Measurements from ENCODE around the gene HIRA.
"Not testable (repeated sequence)": the region's sequence is repeated elsewhere in the genome, so short reads cannot be mapped to it uniquely, and the experiment has no call there.

Gene HIRA

DNA sequence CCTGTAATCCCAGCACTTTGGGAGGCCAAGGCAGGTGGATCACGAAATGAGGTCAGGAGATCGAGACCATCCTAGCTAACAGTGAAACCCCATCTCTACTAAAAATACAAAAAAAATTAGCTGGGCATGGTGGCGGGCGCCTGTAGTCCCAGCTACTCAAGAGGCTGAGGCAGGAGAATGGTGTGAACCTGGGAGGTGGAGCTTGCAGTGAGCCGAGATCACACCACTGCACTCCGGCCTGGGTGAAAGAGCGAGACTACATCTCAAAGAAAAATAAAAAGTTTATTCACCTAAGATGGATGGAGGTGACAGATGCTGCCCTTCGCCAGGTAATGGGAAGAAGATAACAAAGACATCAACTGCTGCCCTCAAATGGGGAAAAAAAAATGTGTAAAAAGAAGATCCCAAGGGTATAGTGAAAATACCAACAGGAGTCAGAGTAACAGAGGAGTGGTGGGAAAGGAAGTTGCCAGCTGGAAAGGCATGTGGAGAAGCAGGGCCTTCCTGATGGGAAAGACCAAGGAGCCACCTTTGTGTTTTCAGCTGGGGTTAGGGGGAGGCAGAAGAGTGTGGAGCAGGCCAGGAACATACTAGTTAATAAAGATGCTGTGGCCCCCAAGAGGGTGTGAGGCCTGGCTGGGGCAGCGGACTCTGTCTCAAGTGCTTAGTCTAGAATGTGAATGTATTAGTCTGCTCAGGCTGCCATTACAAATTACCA is 5.1 kb upstream of the HIRA start:
- DNase-seq, result not testable (repeated sequence)

DNA sequence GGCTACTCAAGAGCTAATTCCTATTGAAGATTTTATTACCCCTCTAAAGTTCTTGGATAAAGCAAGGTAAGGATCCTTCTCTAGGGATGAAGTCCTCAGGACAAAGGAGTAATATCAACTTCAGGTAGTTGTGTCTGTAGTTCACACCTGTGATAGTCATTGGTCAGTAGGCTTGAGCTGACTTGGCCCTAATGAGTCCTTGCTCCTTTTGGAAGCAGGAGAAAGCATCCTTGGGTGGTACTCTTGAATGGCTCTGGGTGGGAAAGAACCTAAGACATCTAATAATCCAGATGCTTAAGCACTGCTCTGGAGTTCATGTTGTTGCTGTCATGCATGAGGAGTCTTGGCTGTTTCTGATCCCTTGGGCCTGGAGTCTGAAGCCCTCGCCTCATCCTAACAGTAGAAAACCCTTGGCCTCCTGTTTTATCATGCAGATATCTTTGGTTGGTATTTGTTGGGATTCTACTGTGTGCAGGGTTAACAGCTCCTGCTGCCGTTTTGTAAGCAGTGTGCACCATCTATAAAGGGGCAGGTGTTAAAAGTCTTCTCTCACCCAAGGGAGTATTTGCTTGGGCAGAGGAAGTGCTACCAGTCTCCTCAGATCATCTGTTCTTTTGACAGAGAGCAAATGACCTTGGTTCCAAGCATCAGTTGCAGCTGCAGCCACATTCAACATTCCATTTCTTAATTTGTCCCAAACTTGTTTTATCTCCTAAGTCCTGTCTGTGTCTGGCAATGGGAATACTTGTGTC is 3.5 kb upstream of the HIRA start:
- DNase-seq, result no peak

DNA sequence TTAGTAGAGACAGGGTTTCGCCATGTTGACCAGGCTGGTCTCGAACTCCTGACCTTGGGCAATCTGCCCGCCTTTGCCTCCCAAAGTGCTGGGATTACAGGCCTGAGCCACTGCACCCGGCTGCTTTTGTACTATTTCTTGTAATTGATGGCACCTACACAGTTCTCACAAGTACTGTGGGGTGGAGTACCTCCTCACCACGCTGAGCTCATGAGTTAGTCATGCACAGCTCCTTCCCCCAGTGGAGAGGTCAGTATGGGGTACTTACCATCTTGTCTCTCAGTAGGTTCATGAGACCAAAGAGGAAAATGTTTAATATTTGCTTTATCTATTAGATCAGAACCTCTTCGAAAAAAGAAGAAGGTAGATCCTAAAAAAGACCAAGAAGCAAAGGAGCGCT is 2.9 kb upstream of the HIRA start:
- DNase-seq, result no peak

DNA sequence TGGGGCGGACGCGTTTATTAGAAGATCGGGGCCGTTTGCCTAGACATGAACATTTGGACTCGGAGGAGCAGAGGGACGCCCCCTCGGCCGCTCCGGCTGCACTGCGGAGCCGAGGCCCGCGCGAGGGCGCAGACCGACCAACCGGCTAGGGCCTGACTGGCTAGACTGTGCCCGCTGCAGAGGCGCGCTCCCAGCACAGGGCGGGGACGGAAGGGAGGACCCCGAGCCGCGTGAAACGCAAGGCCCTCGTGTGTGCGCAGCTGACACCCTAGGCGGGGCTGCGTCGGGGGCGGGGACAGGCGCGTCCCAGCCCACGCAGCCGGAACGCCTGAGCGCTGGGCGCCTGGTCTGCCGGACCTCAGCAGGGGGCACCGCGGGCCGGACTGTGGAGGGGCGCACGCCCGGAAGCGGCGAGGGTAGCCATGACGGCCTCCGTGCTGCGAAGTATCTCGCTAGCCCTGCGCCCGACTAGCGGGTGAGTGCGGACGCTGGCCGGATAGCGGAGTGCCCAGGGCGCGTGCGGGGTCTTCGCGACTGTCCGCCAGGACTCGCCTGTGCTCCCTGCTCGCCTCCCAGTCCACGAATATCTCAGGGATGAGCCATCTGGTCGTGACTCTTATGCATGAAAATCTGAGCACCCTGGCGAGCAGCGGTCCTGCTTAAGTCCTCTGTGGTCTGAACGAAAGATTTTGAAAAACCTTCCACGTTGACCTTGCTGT is 759 bp upstream of the HIRA start, which contains the start of gene MRPL40:
MRPL40 (plus strand) TSS at position 413 of the 719 bp plus-strand sequence; CDS start at position 423, 10 bp downstream.
- peak; percentile 78 for DNase-seq

DNA sequence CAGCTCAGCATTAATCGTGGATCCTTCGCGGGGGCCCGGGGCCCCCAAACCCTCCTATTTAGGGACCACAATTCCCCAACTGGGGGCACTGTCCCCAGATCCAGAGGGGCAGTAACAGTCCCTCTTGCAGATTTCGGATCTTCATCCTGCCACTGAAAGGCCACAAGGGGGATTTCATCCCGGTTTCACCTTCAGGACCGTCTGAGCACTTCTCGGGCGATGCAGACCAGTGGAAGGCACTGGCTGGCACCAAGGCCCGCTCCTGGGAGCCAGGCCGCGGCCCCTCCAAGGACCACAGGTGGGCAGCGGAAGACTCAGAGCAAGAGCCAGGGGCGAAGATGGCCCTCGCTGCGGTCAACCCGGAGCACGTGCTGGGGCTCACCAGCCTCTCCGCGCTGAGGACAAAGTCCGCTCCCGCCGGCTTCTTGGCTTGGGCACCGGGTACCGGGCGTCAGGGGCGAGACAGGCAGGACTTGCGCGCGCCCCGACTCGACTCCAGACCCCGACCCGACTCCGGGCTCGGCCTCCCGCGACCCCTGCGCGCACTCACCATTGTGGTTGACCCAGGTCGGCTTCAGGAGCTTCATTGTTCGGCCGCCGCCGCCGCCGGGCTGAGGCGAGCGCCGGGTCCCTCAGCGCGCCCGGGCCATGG is 517 bp downstream of the HIRA start:
- DNase-seq, result no peak

DNA sequence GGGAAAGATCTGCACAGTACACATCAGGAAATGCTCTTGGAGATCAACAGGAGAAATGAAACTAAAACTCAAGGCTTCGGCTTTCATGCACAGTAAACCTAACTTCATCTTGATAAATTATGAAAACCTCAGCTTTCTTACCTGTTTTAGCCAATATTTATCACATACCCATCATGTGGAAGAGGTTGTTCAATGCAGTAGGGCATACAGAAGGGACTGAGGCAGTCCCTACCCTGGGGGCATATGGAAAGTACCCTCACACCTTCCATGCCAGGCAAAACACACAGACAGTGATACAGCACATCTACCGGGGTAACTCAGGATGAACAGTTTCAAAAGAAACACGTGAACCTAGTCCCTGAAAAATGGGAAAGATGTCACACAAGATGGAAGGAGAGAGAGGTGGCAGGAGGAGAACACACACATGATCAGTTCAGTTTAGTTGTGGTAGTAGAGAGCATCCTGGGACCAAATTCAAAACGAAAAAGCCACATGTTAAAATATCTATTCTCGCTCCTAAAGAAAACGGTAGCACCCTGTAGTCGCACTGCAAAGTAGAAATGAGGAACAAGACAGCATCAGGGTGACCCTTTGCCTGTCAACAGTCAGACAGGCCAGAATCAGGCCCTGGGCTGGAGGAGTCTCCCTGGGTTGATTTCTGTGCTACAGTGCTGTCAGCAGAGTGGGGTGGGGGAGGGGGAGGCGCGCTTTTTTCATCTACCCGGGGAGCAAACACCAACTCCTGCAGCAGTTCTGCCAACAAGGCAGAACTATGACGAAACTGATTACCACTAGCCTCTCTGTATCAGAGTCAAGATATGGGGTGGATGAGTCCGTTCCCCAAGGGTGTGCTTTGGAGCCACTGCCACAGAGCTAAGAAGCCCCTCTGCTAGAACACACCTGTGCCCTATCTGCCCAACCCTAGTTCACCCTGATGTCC is 1.3 kb downstream of the HIRA start:
- peak; percentile 42 for DNase-seq

DNA sequence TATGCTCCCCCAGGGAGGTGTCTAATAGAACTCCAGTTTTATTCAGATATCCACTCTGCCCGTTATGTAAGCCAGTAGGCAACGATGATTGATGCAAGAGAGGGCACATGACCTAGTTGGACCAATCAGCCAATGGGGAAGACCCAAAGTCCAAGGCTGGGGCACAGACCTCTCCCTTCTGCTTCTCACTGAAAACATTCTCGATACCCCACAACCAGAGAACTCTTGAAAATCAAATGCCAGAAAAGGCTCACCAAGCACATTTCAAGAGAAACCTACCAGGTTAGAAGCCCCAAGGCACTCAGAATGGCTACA is 7.4 kb downstream of the HIRA start:
- DNase-seq, result no peak

DNA sequence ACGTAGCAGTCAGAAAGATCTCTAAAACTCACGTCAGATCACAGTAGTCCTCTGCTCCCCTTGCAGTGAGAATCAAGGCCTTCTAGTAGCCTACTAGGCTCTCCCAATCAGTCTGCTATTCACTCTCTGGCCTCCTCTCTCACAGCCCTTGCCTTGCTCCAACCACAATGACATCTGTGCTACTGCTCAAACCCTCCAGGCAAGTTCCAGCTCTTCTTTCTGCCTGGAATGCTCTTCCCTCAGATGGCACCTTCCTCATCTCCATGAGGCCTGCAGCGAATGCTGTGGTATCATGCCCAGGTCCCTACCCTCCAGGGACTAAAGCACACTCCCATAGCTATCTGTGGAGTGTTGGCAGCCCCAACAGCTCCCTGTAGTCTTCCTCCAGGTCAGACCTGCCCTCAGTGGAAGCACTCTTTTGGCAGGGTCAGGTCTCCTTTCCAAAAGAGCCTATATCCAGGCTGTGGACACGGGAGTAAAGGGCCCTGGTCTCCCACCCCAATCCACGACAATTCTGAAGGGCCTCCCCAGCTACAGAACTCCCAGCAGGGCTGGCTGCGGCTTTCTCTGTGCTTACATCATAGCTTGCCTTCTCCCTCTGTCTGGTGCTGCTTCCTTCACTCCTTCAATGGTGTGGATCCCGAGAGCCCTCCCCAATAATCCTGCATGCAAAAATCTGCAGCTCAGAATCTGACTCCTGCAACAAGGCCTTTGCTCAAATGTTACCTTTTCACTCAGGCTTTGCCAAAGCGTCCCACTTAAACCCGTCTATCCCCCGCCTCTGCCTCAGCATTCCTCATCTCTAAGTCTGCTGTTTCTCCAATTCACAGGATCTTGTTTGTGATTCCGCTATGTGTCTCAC is 8.9 kb downstream of the HIRA start:
- DNase-seq, result no peak

DNA sequence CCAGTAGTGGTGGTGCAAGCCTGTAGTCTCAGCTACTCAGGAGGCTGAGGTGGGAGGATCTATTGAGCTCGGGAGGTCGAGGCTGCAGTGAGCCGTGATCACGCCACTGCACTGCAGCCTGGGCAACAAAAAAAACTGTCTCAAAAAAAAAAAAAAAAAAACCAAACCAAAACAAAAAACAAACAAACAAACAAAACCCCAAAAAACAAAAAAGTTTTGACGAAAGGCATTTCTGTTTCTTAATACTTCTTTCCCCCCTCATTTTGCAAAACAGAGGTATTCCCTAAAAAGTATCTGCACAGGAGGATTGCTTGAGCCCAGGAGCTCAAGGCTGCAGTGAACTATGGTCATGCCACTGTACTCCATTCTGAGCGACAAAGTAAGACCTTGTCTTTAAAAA is 11.2 kb downstream of the HIRA start:
- DNase-seq, result no peak

DNA sequence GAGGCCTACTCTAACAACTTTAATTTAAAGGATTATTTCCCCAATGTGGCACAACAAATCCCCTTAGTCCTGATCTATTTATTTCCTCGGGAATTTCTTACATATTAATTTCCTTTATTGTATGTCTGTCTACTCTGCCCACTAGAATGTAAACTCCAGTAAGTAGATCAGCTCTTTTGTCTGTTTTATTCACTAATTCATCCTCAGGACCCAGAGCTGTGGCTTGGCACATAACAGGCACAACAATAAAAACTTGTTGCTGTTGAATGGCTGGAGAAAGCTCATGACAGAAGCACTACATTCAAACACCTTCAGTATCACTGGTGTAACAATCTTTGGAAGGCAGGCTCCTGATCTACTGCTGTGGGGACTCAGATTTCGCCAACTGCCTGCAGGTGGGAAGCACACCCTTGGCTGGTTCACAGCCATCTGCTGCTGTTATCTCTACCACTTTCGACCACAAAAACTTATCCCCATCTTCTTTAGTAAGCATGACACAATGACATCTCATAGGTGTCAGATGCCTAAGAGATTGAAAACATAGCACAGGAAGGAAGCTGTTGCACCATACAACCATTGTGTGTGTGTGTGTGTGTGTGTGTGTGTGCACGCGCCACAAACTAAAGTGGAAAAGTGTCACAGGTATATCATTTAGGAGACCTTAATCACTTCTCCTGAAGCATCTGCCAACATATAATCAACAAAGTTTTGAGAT is 11.9 kb downstream of the HIRA start:
- DNase-seq, result peak; percentile 59

DNA sequence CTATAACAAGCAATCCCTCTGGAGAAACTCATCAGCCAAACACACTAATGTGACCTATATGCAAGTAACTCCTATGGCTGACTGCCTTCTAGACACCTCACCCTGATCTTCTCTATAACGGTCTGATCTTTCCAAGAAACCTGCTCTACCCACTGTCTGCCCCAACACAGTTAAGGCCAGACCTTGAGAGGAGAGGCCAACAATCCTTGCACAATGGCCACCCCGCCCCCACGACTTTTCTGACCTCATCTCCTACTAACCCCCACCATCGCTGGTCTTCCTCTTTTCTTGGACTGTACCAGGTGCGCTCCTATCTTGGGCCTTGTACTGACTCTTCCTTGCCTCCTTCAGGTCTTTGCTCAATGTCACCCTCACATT is 12.5 kb downstream of the HIRA start:
- DNase-seq, result no peak

DNA sequence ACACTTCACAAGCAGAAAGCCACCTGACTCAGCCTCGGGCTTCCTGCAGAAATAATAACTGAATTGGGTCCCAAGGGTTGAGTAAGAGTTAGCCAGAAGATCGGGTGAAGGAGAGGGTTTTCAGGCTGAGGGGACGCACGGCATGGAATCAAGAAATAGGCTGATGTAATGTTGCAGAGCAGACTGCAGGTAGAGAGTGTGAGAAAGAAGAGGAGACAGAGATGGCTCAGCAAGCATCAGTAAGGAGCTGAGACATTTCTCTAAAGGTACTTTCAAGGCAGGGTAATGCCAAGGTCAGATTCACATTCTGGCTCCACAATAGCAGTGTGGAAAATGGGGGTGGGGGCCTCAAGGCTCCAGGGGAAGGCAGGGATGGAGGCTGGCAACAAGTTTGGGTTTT is 18.6 kb downstream of the HIRA start:
- no peak for DNase-seq

DNA sequence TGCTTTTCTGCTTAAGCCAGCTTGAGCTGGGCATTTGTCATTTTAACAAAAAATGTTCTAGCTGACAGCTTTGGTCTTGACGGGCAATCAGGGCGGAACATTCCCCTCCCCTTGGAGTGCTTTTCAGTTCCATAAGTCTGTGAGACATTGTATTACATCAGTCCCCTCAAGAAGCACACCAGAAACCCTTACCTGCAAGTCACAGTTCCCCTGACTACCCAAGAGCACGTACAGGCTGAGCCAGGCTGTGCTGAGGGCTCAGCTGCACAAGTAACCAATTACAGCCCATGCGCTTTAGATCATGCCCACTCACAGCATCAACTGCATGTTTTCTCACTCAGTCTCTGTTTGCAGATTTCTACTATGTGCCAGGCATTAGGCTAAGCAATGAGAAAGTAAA is 19.1 kb downstream of the HIRA start:
- no peak for DNase-seq

DNA sequence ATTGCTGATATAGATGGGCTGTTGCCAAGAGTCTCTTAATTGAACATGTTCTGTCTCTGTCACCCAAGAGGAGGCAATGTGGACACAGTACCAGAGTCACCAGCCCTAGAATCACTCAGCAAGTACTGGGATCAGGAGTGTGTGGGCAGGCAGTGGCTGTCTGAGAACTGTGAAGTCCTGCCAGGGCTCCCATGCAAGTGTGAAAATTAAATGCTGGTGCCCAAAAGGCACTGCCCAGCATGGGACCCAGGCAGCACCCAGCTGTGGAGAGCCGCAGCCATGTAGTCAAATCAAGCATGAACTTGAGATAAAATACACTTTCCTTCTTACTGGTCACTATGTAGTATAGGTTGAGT is 19.9 kb downstream of the HIRA start:
- DNase-seq, result no peak

DNA sequence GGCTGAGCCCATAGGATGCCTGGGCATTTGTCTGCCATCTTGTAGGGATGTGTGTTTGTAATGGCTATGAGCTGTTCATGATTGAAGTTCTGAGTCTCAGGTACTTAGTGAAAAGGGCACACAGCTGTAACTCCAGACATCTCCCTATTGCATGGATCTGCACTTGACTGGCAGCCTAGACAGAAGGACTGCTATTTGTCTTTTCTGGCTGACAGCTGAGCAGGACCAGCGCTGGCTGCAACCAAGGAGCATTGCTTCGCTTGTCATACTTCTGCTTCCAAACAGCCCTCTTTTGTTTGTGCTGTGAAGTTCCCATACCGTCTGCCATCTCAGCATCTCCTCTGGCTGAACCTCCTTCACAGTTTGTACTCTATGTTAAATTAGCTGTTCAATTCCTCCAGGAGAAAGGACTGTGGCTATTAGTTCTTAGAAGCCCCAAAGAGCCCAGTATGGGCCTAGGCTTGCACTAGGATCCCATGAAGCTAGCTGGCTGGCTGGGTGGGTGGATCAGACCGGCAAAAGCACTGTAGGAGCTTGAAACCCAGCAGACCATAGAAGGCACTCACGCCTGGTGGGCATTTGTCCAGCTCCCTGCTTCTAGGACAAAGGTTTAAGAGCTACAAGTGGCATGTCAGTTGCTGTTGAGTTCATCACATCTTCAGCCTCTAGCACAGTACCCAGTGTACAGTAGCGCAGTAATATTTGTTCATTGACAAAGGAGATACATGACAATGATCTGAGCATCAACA is 20.4 kb downstream of the HIRA start:
- no peak for DNase-seq

DNA sequence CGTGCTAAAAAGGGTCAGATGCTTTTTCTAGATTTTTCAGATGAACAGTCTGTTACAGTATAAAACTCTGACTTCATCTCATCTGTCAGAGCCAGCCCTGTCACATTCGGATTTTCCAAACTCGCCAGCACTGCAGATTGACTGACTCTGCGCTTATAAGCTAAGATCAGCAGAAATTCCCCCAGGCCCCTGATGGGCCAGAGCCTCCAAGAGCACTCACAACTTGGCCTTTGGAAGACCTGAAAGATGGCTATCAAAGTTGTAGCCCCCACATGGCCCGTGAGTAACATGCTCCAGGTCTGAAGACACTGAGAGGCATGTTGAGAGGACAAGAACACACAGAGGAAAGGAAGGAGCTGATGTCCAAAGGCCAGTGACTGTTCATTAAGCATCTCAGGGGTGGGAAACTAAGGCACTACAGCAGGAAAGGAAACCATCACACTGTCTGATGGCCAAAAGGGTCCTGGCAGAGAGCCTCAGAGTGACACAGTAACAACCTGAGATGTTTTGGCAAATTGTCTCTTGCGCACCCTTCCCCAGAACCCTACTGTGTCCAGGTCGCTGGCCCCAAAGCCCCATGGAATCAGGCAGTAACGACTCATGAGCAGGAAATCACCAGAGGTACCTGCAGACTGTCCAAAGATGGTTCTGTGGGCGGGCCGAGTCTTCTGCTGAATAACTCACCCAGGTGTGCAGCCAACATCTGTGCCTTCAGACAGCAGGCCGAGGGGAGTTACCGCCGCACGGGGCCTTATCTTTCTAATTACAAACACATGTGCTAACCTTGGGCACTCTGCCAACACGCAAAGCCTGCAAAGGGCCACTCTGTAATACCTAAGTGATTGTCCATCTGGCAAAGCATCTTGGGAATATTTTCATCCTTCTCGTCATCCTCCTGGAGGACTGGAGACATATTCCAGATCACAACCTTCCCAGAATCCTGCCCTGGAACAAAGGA is 23.6 kb downstream of the HIRA start:
- no peak for DNase-seq

DNA sequence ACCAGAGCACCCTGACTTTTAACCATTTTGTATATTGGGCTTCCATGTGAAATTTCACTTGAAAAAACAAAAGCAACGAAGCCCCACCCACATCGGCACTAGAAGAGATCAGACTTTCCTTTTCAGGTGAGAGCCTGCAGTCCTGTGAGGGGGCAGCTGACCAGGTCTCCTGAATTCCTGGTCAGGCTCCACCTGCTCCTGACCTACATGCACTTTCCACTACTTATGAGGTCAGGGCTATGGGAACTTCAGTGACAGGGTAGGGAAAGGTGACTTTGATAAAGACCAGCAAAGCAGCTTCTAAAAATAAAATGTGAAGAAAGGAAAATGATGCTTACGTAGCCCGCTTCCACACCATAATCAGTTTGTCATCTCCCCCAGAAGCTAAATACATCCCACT is 24.7 kb downstream of the HIRA start:
- no peak for DNase-seq

DNA sequence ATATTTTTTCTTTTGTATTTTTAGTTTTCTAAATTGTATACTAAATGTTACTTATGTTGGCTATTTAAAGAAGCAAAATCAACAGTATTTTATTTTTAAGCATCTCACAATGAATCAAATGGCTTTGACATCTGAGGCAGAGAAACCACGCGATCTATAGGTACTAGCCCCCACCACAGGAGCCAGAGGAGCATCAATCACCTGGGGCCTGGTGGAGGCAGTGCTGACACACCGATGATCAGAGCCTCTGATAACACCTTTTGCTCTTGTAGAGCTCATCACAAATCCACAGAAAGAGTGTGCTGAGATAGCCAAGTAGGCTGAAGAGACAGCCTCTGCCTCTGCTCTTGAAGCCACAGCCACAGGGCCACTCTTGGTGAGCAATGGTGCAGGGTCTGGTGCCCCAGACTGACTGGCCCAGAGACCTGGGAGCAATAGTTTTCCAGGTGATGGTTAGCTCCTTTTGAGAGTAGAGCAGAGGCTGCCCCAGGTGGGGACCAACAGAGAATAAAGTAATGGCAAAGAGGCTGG is 25.2 kb downstream of the HIRA start:
- no peak for DNase-seq
